GM11168 (cell line): ENCODE results near the gene HOXB1.
"Not testable (repeated sequence)": the region's sequence is repeated elsewhere in the genome, so short reads cannot be mapped to it uniquely, and the experiment has no call there.

Source experiments
- in situ Hi-C: fragments of 300-500 bp; cut with MboI; formaldehyde crosslinking; loops from one replicate; pipeline ENCODE4 v1.12.0; 2022; ENCODE audit warnings: low sequenced_read_pairs; ENCODE audit not compliant: unreplicated experiment

Gene HOXB1

DNA sequence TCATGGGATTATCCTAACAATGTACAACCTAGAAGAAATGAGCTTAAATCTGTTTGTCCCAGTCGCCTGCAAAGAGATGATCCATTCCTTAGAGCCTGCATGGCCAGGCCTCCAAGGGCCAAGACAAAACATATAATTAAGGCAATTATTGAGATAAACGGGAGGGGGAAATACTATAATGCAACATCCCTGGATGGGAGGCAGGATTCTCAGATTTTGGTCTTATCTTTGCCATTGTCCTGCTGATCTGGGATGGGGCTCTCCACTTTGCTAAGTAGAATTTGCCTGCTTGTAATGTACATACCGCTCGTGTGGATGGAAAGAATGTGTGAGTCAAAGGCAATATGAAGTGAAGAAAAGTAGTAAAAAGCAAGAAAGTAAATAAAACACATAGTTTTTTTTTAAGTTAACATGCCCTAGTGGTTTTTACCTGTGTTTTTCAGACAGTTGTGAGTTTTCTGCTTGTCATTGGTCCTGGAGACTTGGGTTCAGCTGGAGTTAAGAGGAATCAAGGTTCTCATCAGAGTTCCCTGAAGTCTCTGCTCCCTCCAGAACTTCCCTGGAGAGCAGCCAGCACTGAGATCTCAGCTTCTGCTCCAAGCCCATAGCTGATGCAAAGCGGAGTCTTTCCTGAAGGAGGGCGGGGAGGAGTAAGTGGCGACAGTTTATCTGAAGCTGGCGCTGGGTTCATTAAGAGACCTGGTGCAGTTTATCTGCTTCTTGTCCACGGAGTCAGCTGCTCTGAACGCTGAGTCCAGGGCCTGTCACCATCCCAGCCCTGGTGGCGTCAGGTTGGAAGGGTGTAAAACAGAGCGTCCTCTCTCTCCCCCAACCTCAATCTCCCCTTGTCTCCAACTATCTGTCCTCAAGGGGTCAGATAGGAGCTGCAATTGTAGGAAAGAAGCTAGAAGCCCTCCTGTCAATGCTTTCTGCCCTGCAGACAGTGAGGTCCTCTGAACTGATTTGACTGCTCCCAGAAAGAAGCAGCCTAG lies 30.1 kb downstream of the HOXB1 start:
- in situ Hi-C loops, result loop anchor here (5.0 kb wide), 1 partner anchor 37 kb away; no protein-coding TSS in a partner anchor

DNA sequence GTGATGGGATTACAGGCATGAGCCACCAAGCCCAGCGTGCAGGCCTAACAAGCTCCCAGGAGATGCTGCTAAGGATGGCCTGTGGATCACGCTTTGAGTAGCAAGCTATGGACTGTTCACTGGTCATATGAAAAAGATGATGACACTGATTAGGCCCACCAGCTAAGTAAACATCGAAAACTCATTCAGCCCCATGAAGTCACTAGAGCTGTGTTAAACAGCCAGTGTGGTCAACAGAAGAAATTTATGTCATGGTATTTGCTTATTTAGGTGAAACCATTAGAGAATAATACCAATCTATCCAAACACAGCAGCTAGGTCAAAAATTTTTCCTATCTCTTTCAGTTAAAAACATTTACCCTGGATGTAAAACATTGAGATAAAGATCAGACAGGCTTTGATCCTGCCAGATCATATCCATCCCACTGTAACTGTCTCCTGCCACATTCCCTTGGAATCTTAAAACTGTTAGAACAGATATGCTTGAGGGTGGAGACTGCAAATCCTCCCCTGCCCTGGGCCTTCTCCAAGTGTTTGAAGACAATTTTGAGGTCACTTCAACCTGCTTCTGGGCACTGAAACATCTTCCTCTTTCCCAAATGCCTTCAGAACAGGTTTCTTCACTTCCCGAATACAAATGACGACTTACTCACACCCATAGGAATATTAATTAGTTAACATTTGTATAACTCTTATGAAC lies 30.9 kb downstream of the HOXB1 start:
- in situ Hi-C loops, result loop anchor here (5.0 kb wide), 1 partner anchor 37 kb away; no protein-coding TSS in a partner anchor

DNA sequence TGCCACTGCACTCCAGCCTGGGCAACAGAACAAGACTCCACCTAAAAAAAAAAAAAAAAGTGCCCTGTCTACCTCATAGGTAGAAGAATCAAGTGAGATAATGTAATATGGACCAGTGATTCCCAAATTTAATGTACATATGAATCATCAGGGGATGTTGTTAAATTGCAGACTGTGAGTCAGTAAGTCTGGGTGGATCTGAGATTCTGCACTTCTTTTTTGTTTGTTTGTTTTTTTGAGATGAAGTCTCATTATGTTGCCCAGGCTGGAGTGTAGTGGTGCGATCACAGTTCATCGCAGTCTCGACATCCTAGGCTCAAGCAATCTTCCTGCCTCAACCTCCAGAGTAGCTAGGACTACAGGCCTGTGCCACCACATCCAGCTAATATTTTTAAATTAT lies 31.6 kb downstream of the HOXB1 start:
- in situ Hi-C loops, result no loop called here

DNA sequence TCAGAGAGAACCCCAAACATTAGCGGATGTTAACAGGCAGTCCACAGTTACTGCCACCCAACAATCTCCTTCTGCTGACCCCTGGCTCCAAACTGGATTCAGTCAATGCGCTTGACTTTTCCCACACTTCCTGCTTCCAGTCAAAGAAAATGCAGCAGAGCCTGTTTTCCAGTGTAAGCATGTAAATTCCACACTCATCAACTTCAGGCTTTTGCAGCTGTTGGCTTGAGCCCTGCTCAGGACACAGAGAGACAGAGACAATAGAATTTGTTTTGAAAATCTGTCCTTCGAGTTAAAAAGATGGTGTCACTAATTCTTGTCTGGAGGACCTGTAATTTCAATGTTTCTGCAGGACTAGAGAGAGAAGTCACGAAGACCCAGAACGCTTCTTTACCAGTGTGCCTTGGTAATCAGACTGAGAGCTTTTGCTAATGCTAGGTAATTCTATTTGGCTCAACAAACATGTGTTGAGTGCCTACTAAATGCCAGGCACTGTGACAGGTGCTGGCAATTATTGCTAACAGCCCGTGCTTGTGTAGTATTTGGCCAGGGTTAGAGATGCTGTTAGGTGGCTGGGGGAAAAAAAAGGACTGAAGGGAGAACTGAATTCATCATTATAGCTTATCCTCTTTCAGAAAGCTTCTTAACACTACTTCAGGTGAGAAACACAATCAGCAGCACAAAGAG lies 32.5 kb downstream of the HOXB1 start:
- in situ Hi-C loops, result no loop called here

DNA sequence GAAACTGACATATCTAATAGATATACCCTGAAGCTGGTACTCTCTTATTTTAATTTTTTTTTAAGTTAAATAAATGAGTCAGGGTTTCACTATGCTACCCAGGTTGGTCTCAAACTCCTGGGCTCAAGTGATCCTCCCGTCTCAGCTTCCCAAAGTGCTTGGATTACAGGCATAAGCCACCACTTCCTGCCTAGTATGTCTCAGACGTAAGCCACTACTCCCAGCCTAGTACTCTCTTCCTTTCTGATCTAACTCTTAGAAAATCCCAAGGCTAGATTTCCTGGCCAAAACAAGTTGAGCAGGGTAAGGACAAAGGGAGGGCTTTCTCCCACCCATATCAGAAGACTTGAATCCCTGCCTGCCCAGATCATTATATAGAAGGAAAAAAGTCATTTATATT lies 33.7 kb downstream of the HOXB1 start:
- in situ Hi-C loops, result no loop called here

DNA sequence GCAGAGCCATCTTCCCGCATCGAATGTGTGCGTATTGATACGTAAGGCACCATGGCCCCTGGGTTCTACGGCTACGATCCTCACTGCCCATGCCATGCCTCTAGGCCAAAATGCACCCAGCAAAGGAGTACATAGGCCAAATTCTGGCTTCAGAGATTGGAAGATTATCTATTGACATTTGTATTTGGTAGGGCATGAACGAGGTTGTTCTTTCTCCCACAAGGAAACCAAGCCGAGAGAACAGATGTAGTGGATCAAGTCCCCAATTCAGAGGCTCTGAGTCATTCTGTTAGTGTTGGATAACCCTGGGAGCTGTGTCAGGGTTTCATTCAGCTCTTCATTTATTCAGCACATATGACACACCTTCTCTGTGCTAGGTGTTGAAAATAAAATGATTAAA lies 36.5 kb downstream of the HOXB1 start:
- in situ Hi-C loops, result no loop called here

DNA sequence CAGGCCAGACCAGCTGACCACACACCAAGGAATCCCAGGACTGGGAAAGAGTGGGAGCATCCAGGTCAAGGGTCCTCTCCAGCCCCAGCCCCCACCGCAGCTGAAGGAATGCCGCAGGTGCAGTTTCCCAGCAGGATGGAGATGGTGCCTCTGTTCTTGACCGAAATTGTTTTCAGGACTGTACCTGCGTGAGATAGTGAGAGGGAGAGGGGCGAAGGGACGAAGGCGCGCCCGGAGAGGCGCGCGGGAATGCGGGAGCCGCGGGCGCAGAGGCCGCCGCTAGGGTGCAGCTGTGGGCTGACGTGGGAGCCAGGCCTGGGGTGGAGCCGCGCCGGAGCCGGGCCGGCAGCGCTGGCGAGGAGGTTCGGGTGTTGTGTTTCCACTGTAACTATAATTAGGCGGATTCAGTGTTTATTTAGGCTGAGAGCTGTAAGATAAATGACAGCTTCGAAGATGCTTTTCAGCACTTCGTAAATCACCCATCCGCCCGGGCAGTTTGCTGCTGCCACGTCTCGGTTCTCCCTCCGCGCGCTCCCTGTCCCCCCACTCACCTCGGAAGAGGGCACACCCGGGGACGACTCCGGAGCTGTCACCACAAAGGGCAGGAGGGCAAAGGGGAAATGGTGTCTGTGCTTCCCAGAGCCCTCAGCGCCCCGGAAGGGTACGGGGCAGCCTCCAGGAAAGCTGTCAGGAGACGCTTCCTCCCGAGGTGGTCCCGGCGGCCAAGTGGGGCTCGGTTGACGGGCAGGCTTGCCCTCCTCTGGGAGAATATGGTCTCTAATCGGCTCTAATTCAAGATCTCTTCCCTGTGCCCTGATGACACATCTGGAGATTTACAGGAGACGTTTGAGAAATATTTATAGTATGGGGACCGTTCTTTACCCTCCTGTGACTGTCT lies 38.2 kb downstream of the HOXB1 start:
- in situ Hi-C loops, result no loop called here

DNA sequence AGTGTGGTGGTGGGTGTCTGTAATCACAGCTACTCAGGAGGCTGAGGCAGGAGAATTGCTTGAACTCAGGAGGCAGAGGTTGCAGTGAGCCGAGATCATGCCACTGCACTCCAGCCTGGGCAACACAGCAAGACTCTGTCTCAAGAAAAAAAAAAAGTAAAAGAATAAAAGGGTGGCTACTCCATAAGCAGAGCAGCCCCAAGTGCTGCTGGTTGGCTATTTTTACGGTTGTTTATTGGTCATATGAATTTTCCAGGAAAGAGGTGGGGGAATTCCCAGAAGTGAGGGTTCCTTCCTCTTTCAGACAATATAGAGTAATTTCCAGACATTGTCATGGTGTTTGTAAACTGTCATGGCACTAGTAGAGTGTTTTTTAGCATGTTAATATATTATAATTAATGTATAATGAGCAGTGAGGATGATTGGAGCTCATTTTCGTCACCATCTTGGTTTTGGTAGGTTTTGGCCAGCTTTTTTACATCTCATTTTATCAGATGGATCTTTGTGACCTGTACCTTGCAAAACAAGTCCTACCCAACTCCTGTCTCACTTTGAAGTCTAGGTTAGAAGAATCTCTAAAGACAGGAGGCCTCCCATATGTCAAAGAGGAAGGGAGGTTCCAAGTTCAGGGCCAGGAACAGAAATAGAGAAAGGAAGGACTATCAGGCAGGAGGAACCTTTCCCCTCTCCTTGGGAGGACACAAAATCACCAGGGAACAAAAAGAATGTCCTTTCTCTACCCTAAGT lies 39.1 kb downstream of the HOXB1 start:
- in situ Hi-C loops, result no loop called here

DNA sequence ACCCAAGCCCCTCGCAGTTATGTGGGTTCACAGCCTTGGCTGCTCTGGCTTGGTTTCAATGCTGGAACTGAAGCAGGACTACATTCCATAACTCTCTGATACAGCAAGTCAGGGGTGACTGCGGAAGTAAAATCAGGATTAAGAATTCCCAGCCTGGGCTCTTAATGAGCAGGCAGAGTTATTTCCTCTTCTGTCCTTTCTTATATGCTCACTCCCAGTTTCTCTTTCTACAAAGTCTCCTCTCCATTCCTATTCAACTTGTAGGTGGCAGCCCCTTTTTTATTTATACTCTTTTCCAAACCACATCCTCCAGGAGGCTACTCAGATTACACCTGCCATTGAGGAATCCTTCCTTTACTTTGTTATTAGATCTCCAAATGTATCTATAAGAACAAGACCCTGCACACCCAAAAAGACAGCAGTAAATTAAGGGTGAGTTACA lies 40.3 kb downstream of the HOXB1 start:
- in situ Hi-C loops, result no loop called here

DNA sequence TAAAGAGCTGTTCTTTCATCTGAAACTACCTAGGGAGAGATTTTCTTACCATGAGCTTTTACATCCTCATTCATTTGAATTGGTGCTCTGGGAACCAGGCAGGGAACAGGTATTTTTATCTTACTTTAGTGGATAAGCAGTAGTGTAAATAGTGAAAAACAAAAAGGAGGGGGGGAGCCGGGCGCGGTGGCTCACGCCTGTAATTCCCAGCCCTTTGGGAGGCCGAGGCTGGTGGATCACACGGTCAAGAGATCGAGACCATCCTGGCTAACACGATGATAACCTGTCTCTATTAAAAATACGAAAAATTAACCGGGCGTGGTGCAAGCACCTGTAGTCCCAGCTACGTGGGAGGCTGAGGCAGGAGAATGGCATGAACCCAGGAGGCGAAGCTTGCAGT lies 41.0 kb downstream of the HOXB1 start:
- in situ Hi-C loops, result no loop called here

DNA sequence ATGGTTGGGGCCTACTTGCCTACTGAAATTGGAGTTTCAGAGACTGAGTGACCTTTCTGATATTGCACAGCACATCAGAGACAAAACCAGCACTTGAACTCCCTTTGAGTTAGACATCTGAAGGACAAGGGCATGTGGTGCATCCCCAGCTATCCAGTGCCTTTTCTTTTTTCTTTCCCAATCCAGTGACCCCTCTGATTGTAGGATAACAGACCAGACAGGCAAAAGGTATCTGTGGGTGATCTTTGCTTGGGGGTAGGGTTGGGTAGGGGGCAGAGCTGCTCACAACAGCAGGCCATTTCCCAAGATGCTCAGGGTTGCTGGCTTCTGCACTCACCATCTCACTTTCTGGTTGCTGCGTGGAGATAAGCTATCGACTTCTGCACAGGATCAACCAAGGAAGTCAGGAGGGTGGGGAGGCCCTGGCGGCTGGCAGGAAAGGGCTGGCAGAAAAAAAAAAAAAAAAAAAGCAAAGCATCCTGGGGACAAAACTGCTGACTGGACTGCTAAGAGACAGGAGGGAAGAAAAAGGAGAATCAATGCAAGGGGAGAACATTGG lies 42.2 kb downstream of the HOXB1 start:
- in situ Hi-C loops, result no loop called here

DNA sequence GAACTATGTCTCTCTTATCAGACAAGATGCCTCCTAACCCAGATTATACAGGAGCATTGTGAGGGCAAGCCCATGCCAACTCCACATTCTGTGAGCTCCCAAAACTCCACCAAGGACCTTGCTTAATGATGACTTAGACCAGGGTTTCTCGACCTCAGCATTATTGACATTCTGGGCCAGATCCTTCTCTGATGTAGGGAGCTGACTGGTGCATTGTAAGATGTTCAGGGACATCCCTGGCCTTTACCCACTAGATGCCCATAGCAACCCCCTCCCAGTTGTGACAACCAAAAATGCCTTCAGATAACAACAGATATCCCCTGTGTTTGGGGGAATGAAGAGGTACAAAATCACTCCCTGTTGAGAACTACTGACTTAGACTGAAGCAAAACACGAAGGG lies 43.6 kb downstream of the HOXB1 start:
- in situ Hi-C loops, result no loop called here

DNA sequence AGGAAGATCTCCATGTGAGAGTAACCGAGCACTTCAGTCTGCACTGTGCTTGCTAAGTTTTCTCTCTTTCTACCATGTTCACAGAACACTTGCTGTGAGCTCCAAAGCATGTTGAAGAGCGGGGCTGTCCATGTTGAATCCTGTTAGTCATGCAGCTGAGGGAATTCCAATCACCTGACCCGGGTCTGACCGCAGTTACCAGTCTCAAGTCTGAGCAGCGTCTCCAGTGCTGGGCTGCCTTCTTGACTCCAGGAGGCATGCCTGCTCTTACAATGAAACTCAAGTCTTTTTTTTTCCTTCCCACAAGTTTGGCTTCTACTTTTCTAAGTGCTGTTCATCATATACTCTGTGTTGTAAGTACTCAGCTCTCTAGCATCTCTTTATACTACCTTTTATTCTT lies 44.3 kb downstream of the HOXB1 start:
- in situ Hi-C loops, result no loop called here

DNA sequence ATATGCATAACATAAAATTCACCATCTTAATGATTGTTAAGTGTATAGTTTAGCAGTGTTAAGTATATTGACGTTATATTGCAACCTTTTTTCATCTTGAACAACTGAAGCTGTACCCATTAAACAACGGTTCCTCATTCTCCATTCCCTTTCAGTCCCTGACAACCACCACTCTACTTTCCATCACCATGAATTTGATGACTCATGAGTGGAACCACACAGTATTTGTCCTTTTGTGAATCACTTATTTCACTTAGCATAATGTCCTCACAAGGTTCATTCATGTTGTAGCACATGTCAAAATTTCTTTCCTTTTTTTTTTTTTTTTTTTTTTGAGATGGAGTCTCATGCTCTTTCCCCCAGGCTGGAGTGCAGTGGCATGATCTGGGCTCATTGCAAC lies 46.0 kb downstream of the HOXB1 start:
- in situ Hi-C loops, result no loop called here

DNA sequence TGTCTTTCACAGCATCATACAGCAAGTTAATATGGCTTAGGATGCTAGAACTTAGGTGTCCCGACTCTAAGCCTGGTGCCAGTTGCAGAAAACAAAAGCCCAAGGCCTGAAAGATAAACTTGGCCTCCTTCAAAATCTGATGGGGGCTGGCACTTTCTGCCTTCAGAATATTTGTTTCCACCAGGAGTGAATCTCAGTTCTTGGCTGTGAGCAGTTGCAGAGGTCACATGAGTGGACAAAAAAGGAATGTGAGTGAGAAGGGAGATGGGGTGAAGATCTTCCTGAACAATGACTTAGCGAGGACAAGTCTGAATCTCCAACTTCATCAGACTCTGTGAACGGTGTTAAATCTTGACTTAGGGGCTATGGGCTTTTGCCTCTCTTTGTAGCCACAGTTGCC lies 46.6 kb downstream of the HOXB1 start:
- in situ Hi-C loops, result no loop called here

DNA sequence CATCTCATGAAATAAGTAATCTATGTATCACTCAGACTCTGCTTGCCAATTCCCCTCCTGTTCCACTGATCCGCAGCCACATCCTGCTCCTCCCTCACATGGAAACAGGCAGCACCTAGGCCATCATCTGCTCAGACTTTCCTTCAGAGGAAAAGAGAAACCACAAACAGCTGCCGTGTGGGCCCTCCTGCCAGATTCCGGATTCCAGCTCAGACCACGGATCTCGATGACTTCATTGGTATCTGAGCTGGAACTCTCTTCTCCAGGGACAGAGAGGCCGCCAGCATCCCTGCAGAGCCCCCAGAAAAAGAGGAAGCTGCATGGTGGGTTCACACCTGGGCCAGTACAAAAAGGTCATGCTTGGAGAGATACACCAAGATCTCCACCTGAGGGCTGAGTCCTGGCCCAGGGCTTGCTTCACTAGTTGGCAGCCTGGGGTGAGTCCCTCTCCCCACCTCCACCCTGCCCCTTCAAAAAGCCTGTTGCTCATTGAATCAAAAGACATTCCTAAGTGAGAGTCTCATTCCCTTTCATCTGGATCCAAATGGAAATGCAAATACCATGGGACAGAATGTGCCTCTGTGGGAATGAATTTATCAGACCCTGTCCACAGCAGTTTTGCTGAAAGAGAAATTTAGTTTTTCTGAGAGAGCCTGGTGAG lies 47.2 kb downstream of the HOXB1 start:
- in situ Hi-C loops, result no loop called here

DNA sequence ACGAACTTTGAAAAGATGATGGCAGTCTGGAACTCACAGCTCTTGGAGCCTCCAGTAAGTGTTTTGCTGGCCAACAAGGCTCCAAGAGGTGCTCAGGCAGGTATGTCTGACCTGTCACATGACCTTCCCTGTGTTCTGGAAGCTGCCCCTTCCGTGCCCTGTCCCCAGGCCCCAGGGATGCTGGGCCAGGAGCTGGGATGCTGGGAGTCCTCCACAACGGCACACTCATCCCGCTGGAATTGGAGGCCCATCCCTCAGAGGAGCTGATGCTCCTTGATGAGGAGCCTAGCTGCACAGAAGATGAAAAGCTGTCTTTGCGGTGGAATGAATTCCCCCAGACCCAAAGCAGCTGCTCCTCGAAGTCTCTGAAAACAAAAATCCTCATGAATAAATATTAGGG lies 47.8 kb downstream of the HOXB1 start:
- in situ Hi-C loops, result no loop called here

DNA sequence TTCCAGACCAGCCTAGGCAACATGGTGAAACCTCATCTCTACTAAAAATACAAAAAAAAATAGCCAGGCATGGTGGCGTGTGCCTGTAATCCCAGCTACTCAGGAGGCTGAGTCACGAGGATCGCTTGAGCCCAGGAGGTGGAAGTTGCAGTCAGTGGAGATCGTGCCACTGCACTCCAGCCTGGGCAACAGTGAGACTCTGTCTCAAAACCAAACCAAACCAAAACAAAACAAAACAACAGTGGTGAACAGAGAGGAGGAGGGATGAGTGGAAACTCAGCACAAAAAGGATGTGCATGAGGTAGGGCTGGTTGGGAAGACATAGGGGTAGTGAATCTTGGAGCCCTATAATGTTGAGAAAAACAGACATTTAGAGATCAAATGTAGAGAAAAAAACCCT lies 48.5 kb downstream of the HOXB1 start:
- in situ Hi-C loops, result not testable (repeated sequence)
